ENCODE measurements around the gene CHAD. TPM values are rescaled to one million over a fixed set of nuclear protein-coding genes. Genes with fewer than 3 reads are reported as not detected.

The CHAD gene
- total RNA-seq, 1 experiment from 2014 or later: 0.09 TPM

GRCh38 chr17:50452630-50453300 lies 15.9 kb downstream of the CHAD start:
- POLR2A ChIA-PET: no interaction called here
- DNase-seq (ENCODE audit: low spot score) (no peak), ATAC-seq (no peak)
- H3K4me1 Mint-ChIP-seq: no peaks in the 10 kb centered on the region
- TF ChIP-seq RELA (CRISPR knock-in tag; IDR thresholded peaks at IDR 0.05; ENCODE audit: borderline replicate concordance) (no peak), ZNF121 (CRISPR knock-in tag; IDR thresholded peaks at IDR 0.05) (no peak), FOXP1 (CRISPR knock-in tag; IDR thresholded peaks at IDR 0.05; ENCODE audit: borderline replicate concordance) (no peak)
- no peaks in the 10 kb centered on the region for H3K9me3 Mint-ChIP-seq
- H3K36me3 Mint-ChIP-seq: no peaks in the 10 kb centered on the region
- H3K27ac Mint-ChIP-seq: no peak overlapping the region
- no peak overlapping the region for H3K4me3 Mint-ChIP-seq
- no peaks in the 10 kb centered on the region for H3K27me3 Mint-ChIP-seq (ENCODE audit: low read depth)
- CTCF ChIA-PET: interaction anchor here (0.6 to 1.8 kb wide), 7 partner anchors 9 to 173 kb away, joined by 3 to 9 read pairs (median 4); partner anchors contain the start of genes LRRC59 and RSAD1

- Mint-ChIP-seq H3K9me3 (no peaks in the 10 kb centered on the region), H3K4me3 (no peak overlapping the region), H3K36me3 (no peaks in the 10 kb centered on the region), H3K4me1 (no peaks in the 10 kb centered on the region), H3K27me3 (ENCODE audit: low read depth) (no peaks in the 10 kb centered on the region), H3K27ac (no peak overlapping the region)
- TF ChIP-seq ZNF512 (CRISPR knock-in tag; IDR thresholded peaks at IDR 0.05; ENCODE audit: borderline replicate concordance) (no peak), AR (CRISPR knock-in tag; IDR thresholded peaks at IDR 0.05) (no peak), USF1 (CRISPR knock-in tag; IDR thresholded peaks at IDR 0.05) (no peak), PRRX2 (CRISPR knock-in tag; IDR thresholded peaks at IDR 0.05) (no peak), FOXP4 (CRISPR knock-in tag; IDR thresholded peaks at IDR 0.05) (no peak), ZNF121 (CRISPR knock-in tag; IDR thresholded peaks at IDR 0.05) (no peak), AFF4 (CRISPR knock-in tag; IDR thresholded peaks at IDR 0.05; ENCODE audit: borderline replicate concordance) (no peak), ATF2 (CRISPR knock-in tag; IDR thresholded peaks at IDR 0.05; ENCODE audit: borderline replicate concordance, low read depth) (no peak), IRF2 (CRISPR knock-in tag; IDR thresholded peaks at IDR 0.05; ENCODE audit: borderline replicate concordance, low read depth) (no peak), ZNF416 (CRISPR knock-in tag; IDR thresholded peaks at IDR 0.05) (no peak), STAT6 (CRISPR knock-in tag; conservative IDR thresholded peaks at IDR 0.05; ENCODE audit: low read depth) (no peak), ZNF317 (CRISPR knock-in tag; IDR thresholded peaks at IDR 0.05; ENCODE audit: borderline replicate concordance, low read depth) (no peak), NFYB (CRISPR knock-in tag; conservative IDR thresholded peaks at IDR 0.05; ENCODE audit: low read depth) (no peak)
- DNase-seq (ENCODE audit: low spot score): no peak
- ChIA-PET CTCF (interaction anchor here (0.6 to 1.8 kb wide), 4 partner anchors 9 to 134 kb away, joined by 3 to 9 read pairs (median 4); no protein-coding TSS in a partner anchor), POLR2A (no interaction called here)
- ATAC-seq: peak; percentile 53; the same call in 1 of the 2 replicates
Observed at GRCh38 chr17:50451943-50452629, 16.6 kb downstream of the CHAD start.
